B cell (primary cell): Measurements from ENCODE around the gene HNRNPU. TPM values are rescaled to one million over a fixed set of nuclear protein-coding genes. Genes with fewer than 3 reads are reported as not detected.
A peak's percentile ranks its signal among the peaks of the same experiment; 100 is the strongest.

Experiments
- ATAC-seq: fragments of 200-7000 bp; cut with Tn5 transposase; one replicate; pipeline ENCODE4 v1.10.0; 2021; ENCODE audit warnings: low read depth, mild to moderate bottlenecking, moderate number of reproducible peaks, moderate library complexity
- CTCF ChIA-PET: fragments of 350-600 bp; sonication (Branson Sonifier 250); formaldehyde crosslinking; loops from one replicate; lab custom pipeline; 2021; ENCODE audit warnings: antibody characterized with exemption, inconsistent platforms; lab: Charles Lee
- POLR2A ChIA-PET: fragments of 350-600 bp; sonication (Branson Sonifier 250); formaldehyde crosslinking; loops from one replicate; lab custom pipeline; 2021; ENCODE audit warnings: antibody characterized with exemption; lab: Charles Lee
- DNase-seq: peaks from one replicate; pipeline ENCODE4 v3.0.0; 2013
- H2AFZ ChIP-seq: 2 replicates; pipeline ENCODE4 v1.6.1; 2012; ENCODE audit warnings: mild to moderate bottlenecking, low read depth, low read length; ENCODE audit not compliant: insufficient read depth, poor library complexity, severe bottlenecking
- H3K27ac ChIP-seq, 2 donors: 1 replicate in 1 of 2; 2 replicates in 1 of 2; pipeline ENCODE4 v1.5.1; 2012 to 2013; ENCODE audit warnings: low read length in 2 of 2, mild to moderate bottlenecking in 2 of 2, moderate library complexity in 1 of 2
- H3K27me3 ChIP-seq, 4 experiments: fragments of 200-600 bp in 1 of 4; sonication (generic) in 1 of 4; replicated peaks in 1 of 4; 1 replicate in 2 of 4; 2 replicates in 2 of 4; pipeline versions ENCODE4 v1.6.1 to v1.7.0; 2013 to 2016; ENCODE audit warnings: low read length in 3 of 4, mild to moderate bottlenecking in 2 of 4, mixed read lengths in 1 of 4, moderate library complexity in 1 of 4; ENCODE audit not compliant: insufficient read depth in 4 of 4, control insufficient read depth in 3 of 4; ENCODE audit errors: control extremely low read depth in 1 of 4
- H3K36me3 ChIP-seq, 2 experiments: replicated peaks in 1 of 2; 1 replicate in 1 of 2; 2 replicates in 1 of 2; pipeline versions ENCODE4 v1.6.1 to v1.7.1; 2013; ENCODE audit warnings: low read length in 1 of 2; ENCODE audit not compliant: insufficient read depth in 2 of 2, control insufficient read depth in 1 of 2; ENCODE audit errors: control extremely low read depth in 1 of 2, extremely low read depth in 1 of 2
- H3K4me1 ChIP-seq, 2 donors: fragments of 200-600 bp in 1 of 2; sonication (generic) in 1 of 2; 1 replicate in 1 of 2; 2 replicates in 1 of 2; pipeline versions ENCODE4 v1.5.1 to v1.6.1; 2013 to 2017; ENCODE audit warnings: low read length in 2 of 2; ENCODE audit not compliant: control insufficient read depth in 2 of 2, insufficient read depth in 2 of 2
- H3K4me2 ChIP-seq: replicated peaks from 2 replicates; pipeline ENCODE3; 2012; ENCODE audit warnings: mild to moderate bottlenecking, low read depth, low read length; ENCODE audit not compliant: poor library complexity, severe bottlenecking
- H3K4me3 ChIP-seq, 5 experiments: fragments of 200-600 bp in 1 of 5; sonication (generic) in 1 of 5; 1 replicate in 3 of 5; 2 replicates in 2 of 5; pipeline versions ENCODE4 v1.5.1 to v1.7.0; 2011 to 2016; ENCODE audit warnings: low read length in 4 of 5, mild to moderate bottlenecking in 4 of 5, low read depth in 2 of 5, control low read depth in 1 of 5, moderate library complexity in 1 of 5; ENCODE audit not compliant: insufficient read depth in 1 of 5; ENCODE audit errors: control extremely low read depth in 1 of 5, extremely low read depth in 1 of 5
- H3K79me2 ChIP-seq: fragments of 200-600 bp; sonication (generic); one replicate; pipeline ENCODE4 v1.6.0; 2016; ENCODE audit warnings: low read length; ENCODE audit not compliant: control insufficient read depth, insufficient read depth
- H3K9ac ChIP-seq: fragments of 200-600 bp; sonication (generic); 2 replicates; pipeline ENCODE4 v1.6.1; 2017; ENCODE audit warnings: mild to moderate bottlenecking, low read length, moderate library complexity
- H3K9me3 ChIP-seq, 3 donors: one replicate each; pipeline versions ENCODE4 v1.6.1 to v1.7.1; 2013; ENCODE audit warnings: low read length in 2 of 3; ENCODE audit not compliant: control insufficient read depth in 2 of 3, insufficient read depth in 1 of 3; ENCODE audit errors: control extremely low read depth in 1 of 3
- H4K20me1 ChIP-seq: 2 replicates; pipeline ENCODE4 v1.6.0; 2012; ENCODE audit warnings: mild to moderate bottlenecking, low read length; ENCODE audit not compliant: insufficient read depth, control insufficient read depth, poor library complexity, severe bottlenecking
- H3K27ac Mint-ChIP-seq: one replicate; pipeline ENCODE4 v1.8.0; 2021; ENCODE audit warnings: mixed read lengths
- H3K27me3 Mint-ChIP-seq: one replicate; pipeline ENCODE4 v1.8.0; 2021; ENCODE audit warnings: mixed read lengths
- H3K4me1 Mint-ChIP-seq: one replicate; pipeline ENCODE4 v1.8.0; 2021; ENCODE audit warnings: mixed read lengths
- H3K4me3 Mint-ChIP-seq: one replicate; pipeline ENCODE4 v1.8.0; 2021; ENCODE audit warnings: mixed read lengths
- H3K9me3 Mint-ChIP-seq: one replicate; pipeline ENCODE4 v1.8.0; 2022; ENCODE audit warnings: mixed read lengths; ENCODE audit not compliant: insufficient read depth
- CTCF ChIP-seq: fragments of 200-600 bp; IDR thresholded peaks from one replicate; pipeline ENCODE4 v1.8.0; 2022; ENCODE audit warnings: antibody characterized with exemption, mild to moderate bottlenecking
- EZH2 ChIP-seq: IDR thresholded peaks from 2 replicates; pipeline ENCODE4 v1.6.1; 2012; ENCODE audit warnings: borderline replicate concordance, low read depth, mild to moderate bottlenecking, moderate library complexity, low read length; ENCODE audit not compliant: insufficient read depth, poor library complexity, severe bottlenecking
- WGBS: methylation state at CpG from one replicate; pipeline ENCODE4 v1.1.5; 2013; ENCODE audit warnings: missing lambda C conversion rate; ENCODE audit not compliant: insufficient coverage; 5-methylcytosine and 5-hydroxymethylcytosine counted together
- intact Hi-C: fragments of 100-400 bp; cut with micrococcal nuclease; formaldehyde crosslinking; loops from one replicate; pipeline ENCODE4 v1.10.0; 2022
- polyA plus RNA-seq: library from polyadenylated mRNA; depleted of rRNA; stranded (reverse); fragments of >200 nt; gene quantifications from 2 replicates; pipeline ENCODE4 v1.2.3, GENCODE V29; 2012
- total RNA-seq, 2 donors: library from RNA; stranded (reverse); fragments of 120-200 nt in 1 of 2; gene quantifications; 1 replicate in 1 of 2; 2 replicates in 1 of 2; pipeline versions ENCODE4 v1.2.3 to v1.2.4, GENCODE V29; 2013 to 2022

The HNRNPU gene
- total and polyA plus RNA-seq, 2 donors (not counting 1 experiment from before 2014, with no cell fraction given): 95.2 to 406 TPM

- Histone ChIP-seq H3K27ac (peak overlapping the region in 1 of 2 donors; percentile 3), H3K36me3 (peaks cover 8 to 55% of the 10 kb centered on the region in 2 experiments), H3K4me1 (peaks cover 13 to 16% of the 10 kb centered on the region in 2 donors), H4K20me1 (no peaks in the 10 kb centered on the region), H3K4me3 (no peak overlapping the region), H3K4me2 (no peak overlapping the region), H3K79me2 (peaks cover 37% of the 10 kb centered on the region), H3K9ac (no peak overlapping the region), H2AFZ (no peak overlapping the region), H3K9me3 (no peaks in the 10 kb centered on the region), H3K27me3 (no peaks in the 10 kb centered on the region)
- intact Hi-C loops: no loop called here
- DNase-seq: no peak
- no peaks in the 10 kb centered on the region for H3K27me3 Mint-ChIP-seq
- no peak for TF ChIP-seq CTCF
- peaks cover 46% of the 10 kb centered on the region for H3K4me1 Mint-ChIP-seq
- WGBS: 100% methylated on average over 2 of the region's 9 CpGs
- no peak overlapping the region for H3K4me3 Mint-ChIP-seq
- peak overlapping the region; percentile 28 for H3K27ac Mint-ChIP-seq
- ChIA-PET CTCF (interaction anchor here (2.0 to 3.9 kb wide), 3 partner anchors 40 to 202 kb away, joined by 7 to 21 read pairs (median 20); no protein-coding TSS in a partner anchor), POLR2A (interaction anchor here (0.6 kb wide), 1 partner anchor 26 kb away, joined by 4 read pairs; no protein-coding TSS in a partner anchor)
- no peak for ATAC-seq
- H3K9me3 Mint-ChIP-seq: no peaks in the 10 kb centered on the region
Observed at GRCh38 chr1:244841273-244841927, 22.9 kb downstream of the HNRNPU start.

- DNase-seq: no peak
- Mint-ChIP-seq H3K27ac (peak overlapping the region; percentile 70), H3K9me3 (no peaks in the 10 kb centered on the region), H3K4me3 (no peak overlapping the region), H3K4me1 (peaks cover 51% of the 10 kb centered on the region), H3K27me3 (no peaks in the 10 kb centered on the region)
- peaks cover 39% of the 10 kb centered on the region for H3K79me2 ChIP-seq
- no CpG with 5 or more reads among the region's 5 CpGs for WGBS
- H3K9me3 ChIP-seq: no peaks in the 10 kb centered on the region
- H2AFZ ChIP-seq: no peak overlapping the region
- intact Hi-C loops: no loop called here
- H3K27ac ChIP-seq: peak overlapping the region in 1 of 2 donors; percentile 47
- no peak overlapping the region for H3K4me3 ChIP-seq
- no peak for TF ChIP-seq CTCF
- no peak for TF ChIP-seq EZH2
- no peaks in the 10 kb centered on the region for H4K20me1 ChIP-seq
- H3K4me1 ChIP-seq: peaks cover 19 to 21% of the 10 kb centered on the region in 2 donors
- peaks cover 3 to 45% of the 10 kb centered on the region in 2 experiments for H3K36me3 ChIP-seq
- POLR2A ChIA-PET: interaction anchor here (0.5 to 1.6 kb wide), 4 partner anchors 14 to 240 kb away, joined by 3 to 4 read pairs (median 4); partner anchors contain the start of gene HNRNPU
- H3K9ac ChIP-seq: no peak overlapping the region
- H3K27me3 ChIP-seq: no peaks in the 10 kb centered on the region
- CTCF ChIA-PET: interaction anchor here (1.0 to 5.5 kb wide), 4 partner anchors 10 to 202 kb away, joined by 3 to 38 read pairs (median 12); no protein-coding TSS in a partner anchor
- no peak overlapping the region for H3K4me2 ChIP-seq
- ATAC-seq: no peak
Observed at GRCh38 chr1:244840219-244840794, 24.0 kb downstream of the HNRNPU start.
